Mucosa of stomach (tissue), 1 donor: ENCODE measurements around the gene DYNLL1.

Experiments
- H3K27me3 ChIP-seq: one replicate; pipeline ENCODE4 v1.7.0; 2013; ENCODE audit warnings: mild to moderate bottlenecking, low read length; ENCODE audit not compliant: control insufficient read depth, insufficient read depth
- H3K36me3 ChIP-seq: one replicate; pipeline ENCODE4 v1.7.0; 2013; ENCODE audit warnings: low read length; ENCODE audit not compliant: control insufficient read depth, insufficient read depth
- H3K4me1 ChIP-seq: one replicate; pipeline ENCODE4 v1.7.0; 2013; ENCODE audit warnings: mild to moderate bottlenecking, low read length; ENCODE audit not compliant: control insufficient read depth, insufficient read depth
- H3K4me3 ChIP-seq: one replicate; pipeline ENCODE4 v1.7.0; 2013; ENCODE audit warnings: low read length
- H3K9ac ChIP-seq: one replicate; pipeline ENCODE4 v1.7.0; 2013; ENCODE audit warnings: mild to moderate bottlenecking, low read length, moderate library complexity
- H3K9me3 ChIP-seq: one replicate; pipeline ENCODE4 v1.7.0; 2013; ENCODE audit warnings: mild to moderate bottlenecking, low read length, moderate library complexity; ENCODE audit not compliant: control insufficient read depth
- donor health status: Pancreatic carcinoma.

The DYNLL1 gene

GRCh38 chr12:120532701-120533238, 36.9 kb downstream of the DYNLL1 start:
- Histone ChIP-seq H3K36me3 (no peaks in the 10 kb centered on the region), H3K4me3 (no peak overlapping the region), H3K9ac (no peak overlapping the region), H3K27me3 (no peaks in the 10 kb centered on the region), H3K9me3 (no peaks in the 10 kb centered on the region), H3K4me1 (peaks cover 9% of the 10 kb centered on the region)

DNA sequence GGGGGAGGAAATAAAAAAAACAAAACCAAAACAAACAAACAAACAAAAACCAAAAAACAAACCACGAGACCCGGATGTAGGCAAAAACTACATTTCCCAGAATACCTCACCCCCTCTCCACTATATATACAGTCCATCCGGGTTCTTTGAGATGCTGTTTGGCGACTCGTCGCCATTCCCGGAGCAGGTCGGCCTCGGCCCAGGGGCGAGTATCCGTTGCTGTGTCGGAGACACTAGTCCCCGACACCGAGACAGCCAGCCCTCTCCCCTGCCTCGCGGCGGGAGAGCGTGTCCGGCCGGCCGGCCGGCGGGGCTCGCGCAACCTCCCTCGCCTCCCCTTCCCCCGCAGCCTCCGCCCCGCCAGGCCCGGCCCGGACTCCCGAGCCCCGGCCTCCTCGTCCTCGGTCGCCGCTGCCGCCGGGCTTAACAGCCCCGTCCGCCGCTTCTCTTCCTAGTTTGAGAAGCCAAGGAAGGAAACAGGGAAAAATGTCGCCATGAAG, 38.3 kb downstream of the DYNLL1 start, which contains the start of gene RNF10:
Gene RNF10, plus strand, starts transcription at position 154 of the 500 bp plus-strand sequence. CDS start 456 bp downstream, outside the sequence.
- no peaks in the 10 kb centered on the region for H3K9me3 ChIP-seq
- peaks cover 22% of the 10 kb centered on the region for H3K4me1 ChIP-seq
- peak within 1 kb of the TSS; percentile 65 for H3K4me3 ChIP-seq
- H3K27me3 ChIP-seq, result no peaks in the 10 kb centered on the region
- no peaks in the 10 kb centered on the region for H3K36me3 ChIP-seq
- peak within 1 kb of the TSS; percentile 94 for H3K9ac ChIP-seq

DNA sequence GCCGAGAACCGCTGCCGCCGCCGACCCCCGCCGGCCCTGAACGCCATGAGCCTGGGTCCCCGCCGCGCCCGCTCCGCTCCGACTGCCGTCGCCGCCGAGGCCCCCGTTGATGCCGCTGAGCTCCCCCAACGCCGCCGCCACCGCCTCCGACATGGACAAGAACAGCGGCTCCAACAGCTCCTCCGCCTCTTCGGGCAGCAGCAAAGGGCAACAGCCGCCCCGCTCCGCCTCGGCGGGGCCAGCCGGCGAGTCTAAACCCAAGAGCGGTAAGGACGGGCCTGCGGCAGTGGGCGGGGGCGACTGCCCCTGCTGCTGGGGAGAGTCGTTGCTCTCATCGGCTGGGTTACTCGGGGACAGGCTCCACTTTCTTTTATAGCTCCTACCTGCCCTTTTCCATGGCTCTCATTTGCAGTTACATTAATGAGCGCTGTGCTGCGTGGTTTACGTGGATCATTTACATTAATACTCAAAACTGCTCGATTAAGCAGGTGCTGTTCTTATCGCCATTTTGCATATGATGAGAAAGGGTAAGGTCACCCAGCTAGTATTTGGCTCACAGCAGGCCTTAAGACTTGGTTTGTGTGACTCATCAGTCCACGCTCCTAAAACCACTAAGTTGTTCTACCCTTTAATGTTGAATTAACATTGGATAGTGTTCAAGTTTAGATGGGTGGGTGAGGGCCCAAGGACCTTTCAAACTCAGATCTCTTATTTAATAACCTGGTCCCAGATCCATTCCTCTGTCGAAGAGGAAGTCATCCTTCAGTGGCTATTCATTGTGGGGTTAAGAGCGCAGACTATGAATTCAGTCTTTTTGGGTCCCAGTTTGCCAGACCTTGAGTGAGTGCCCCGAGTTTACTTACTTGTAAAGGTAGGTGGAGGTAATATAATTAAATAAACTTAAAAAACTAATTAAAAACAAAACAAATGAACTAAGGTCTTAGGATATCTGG, 39.1 kb downstream of the DYNLL1 start:
- no peaks in the 10 kb centered on the region for H3K27me3 ChIP-seq
- H3K36me3 ChIP-seq, result no peaks in the 10 kb centered on the region
- H3K9me3 ChIP-seq, result no peaks in the 10 kb centered on the region
- H3K4me1 ChIP-seq, result peaks cover 30% of the 10 kb centered on the region
- H3K4me3 ChIP-seq, result peak overlapping the region; percentile 65
- peak overlapping the region; percentile 94 for H3K9ac ChIP-seq

- H3K9me3 ChIP-seq, result no peaks in the 10 kb centered on the region
- no peaks in the 10 kb centered on the region for H3K36me3 ChIP-seq
- H3K27me3 ChIP-seq, result no peaks in the 10 kb centered on the region
- peak overlapping the region; percentile 65 for H3K4me3 ChIP-seq
- peak overlapping the region; percentile 94 for H3K9ac ChIP-seq
- H3K4me1 ChIP-seq, result peaks cover 37% of the 10 kb centered on the region
Measured at GRCh38 chr12:120536064-120536791, 40.3 kb downstream of the DYNLL1 start.

DNA sequence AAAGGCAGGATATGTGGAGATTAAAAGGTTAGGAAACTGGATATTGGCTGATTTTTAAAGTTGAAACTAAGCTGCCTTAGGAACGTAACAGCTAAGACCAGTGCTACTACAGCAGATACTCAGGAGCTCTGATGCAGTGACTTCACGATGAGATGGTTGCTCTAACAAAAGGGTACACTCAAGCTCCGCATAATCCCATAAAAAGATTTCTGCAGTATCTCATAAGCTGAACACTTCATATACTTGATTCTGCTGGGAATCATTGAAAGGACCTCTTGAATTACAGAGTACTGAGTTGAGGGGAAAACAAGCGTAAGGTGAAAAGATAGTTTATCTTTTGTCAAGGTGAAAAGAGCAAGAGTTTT, 41.9 kb downstream of the DYNLL1 start:
- Histone ChIP-seq H3K36me3 (no peaks in the 10 kb centered on the region), H3K9ac (peak overlapping the region; percentile 23), H3K9me3 (no peaks in the 10 kb centered on the region), H3K4me1 (peaks cover 37% of the 10 kb centered on the region), H3K27me3 (no peaks in the 10 kb centered on the region), H3K4me3 (no peak overlapping the region)

DNA sequence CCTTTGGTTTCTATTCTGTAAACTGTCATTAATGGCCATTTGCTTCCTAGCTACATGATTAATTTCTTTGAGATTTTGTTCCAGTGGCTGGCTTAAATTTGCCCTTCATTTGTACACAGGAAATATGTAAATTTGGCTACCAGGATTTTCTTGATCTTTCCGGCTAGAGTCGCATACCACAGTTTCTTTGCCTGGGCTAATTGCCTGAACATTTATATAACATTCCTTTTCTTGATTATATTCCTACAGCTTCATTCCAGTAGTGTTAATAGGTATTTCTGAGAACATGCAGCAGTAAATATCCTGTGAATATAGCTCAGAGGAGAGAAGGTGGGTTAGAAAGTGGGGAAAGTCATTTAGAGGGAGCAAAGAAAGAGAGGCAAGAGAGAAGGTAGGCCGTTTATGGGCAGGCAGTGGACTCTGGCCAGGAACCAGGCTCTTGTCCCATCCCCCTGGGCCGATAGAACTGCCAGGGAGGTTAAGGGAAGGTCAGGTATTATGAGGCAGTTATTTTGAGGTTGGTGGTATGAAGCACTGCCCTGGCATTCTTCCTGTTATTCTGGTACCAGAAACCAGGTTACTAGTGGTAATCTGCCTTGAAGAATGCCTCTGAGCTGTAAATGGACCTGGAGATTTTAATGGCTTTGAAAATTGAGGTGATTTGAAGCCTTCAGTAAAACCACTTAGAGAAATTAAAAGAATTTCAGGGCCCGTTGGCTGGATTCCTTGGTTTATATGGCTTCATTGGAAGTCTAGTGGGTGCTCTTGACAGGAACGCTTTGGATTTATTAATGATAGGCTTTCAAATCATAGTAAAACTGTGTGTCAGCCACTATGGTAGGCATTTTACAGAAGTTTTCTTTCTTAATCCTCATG, 42.6 kb downstream of the DYNLL1 start:
- Histone ChIP-seq H3K36me3 (no peaks in the 10 kb centered on the region), H3K9me3 (no peaks in the 10 kb centered on the region), H3K4me1 (peaks cover 37% of the 10 kb centered on the region), H3K4me3 (no peak overlapping the region), H3K9ac (peak overlapping the region; percentile 23), H3K27me3 (no peaks in the 10 kb centered on the region)

DNA sequence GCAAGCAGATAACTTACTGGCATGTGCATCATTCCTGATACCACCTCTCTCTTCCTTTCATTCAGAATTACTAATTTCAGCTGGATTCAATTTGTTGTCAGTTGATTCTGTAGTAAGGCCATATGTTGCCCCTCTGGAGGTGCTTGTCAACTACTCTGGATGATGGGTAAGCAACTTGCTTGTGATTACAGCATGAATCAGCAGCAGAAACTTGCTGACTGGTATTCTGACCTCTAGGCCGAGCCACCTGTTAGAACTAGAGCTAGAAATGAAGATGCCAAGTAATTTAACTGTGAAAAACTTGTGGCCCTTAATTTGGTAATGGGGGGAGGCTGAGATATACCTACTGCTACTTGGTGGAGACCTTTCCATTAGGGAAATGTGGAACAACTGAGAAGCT, 43.4 kb downstream of the DYNLL1 start:
- Histone ChIP-seq H3K36me3 (no peaks in the 10 kb centered on the region), H3K27me3 (no peaks in the 10 kb centered on the region), H3K9ac (no peak overlapping the region), H3K4me1 (peaks cover 37% of the 10 kb centered on the region), H3K4me3 (no peak overlapping the region), H3K9me3 (no peaks in the 10 kb centered on the region)

DNA sequence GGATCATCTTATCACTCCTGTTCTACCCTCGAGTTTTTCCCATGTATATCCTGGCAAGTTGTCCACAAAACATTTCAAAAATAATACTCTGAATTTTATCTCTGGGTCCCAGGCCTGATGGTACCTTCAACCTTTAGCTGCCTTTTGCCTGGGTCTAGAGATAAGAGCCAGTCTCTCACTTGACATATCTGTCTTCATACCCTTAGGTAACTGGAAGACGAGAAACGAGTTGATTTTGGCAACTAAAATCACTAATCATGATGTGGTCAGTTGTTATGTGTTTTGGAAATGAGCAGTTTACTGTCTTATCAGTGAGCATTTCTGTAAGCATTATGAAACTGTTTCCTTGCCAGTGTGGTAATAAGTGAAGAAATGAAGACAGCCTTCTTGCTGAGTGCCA, 44.5 kb downstream of the DYNLL1 start:
- Histone ChIP-seq H3K4me1 (peaks cover 37% of the 10 kb centered on the region), H3K27me3 (no peaks in the 10 kb centered on the region), H3K9ac (no peak overlapping the region), H3K36me3 (no peaks in the 10 kb centered on the region), H3K9me3 (no peaks in the 10 kb centered on the region), H3K4me3 (no peak overlapping the region)

GRCh38 chr12:120542166-120542565, 46.3 kb downstream of the DYNLL1 start:
- Histone ChIP-seq H3K9ac (no peak overlapping the region), H3K36me3 (peaks cover 5% of the 10 kb centered on the region), H3K4me1 (peaks cover 37% of the 10 kb centered on the region), H3K9me3 (no peaks in the 10 kb centered on the region), H3K4me3 (no peak overlapping the region), H3K27me3 (no peaks in the 10 kb centered on the region)

GRCh38 chr12:120544691-120545090, 48.8 kb downstream of the DYNLL1 start:
- peaks cover 5% of the 10 kb centered on the region for H3K36me3 ChIP-seq
- H3K4me1 ChIP-seq, result peaks cover 14% of the 10 kb centered on the region
- H3K9me3 ChIP-seq, result no peaks in the 10 kb centered on the region
- no peak overlapping the region for H3K9ac ChIP-seq
- no peak overlapping the region for H3K4me3 ChIP-seq
- H3K27me3 ChIP-seq, result no peaks in the 10 kb centered on the region

DNA sequence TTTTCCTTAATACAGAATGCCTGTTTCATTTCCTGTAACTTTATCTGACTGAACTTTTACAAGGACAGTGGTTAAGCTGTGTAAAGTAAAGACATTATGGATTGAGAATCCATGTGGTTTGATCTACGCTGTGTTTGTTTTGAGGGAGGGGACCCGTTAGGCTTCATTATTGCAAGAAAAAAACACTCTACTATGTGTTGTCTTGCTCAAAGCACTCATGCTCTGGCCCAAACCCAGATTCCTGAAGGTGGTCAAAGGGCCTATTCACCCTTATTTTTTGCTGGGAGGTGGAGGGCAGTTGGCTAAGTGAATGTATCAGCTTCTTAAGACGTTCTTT, 50.1 kb downstream of the DYNLL1 start:
- peaks cover 11% of the 10 kb centered on the region for H3K4me1 ChIP-seq
- H3K4me3 ChIP-seq, result no peak overlapping the region
- peaks cover 5% of the 10 kb centered on the region for H3K36me3 ChIP-seq
- no peak overlapping the region for H3K9ac ChIP-seq
- H3K27me3 ChIP-seq, result no peaks in the 10 kb centered on the region
- H3K9me3 ChIP-seq, result no peaks in the 10 kb centered on the region
